NCI-H82 (cell line): ENCODE results near the gene LEKR1.
A peak's percentile ranks its signal among the peaks of the same experiment; 100 is the strongest.
"Not testable (repeated sequence)": the region's sequence is repeated elsewhere in the genome, so short reads cannot be mapped to it uniquely, and the experiment has no call there.

ENCODE experiments used
- DNase-seq: peaks from one replicate; lab custom pipeline; 2025; lab: John Stamatoyannopoulos, UW

The LEKR1 gene

GRCh38 chr3:156806698-156807097 lies 19.5 kb upstream of the LEKR1 start:
- no peak for DNase-seq

- no peak for DNase-seq
These were observed 18.1 kb upstream of the LEKR1 start for GRCh38 chr3:156808025-156808424.

GRCh38 chr3:156811089-156811862 lies 14.9 kb upstream of the LEKR1 start:
- no peak for DNase-seq

GRCh38 chr3:156812521-156813335 lies 13.4 kb upstream of the LEKR1 start:
- DNase-seq, result no peak

- no peak for DNase-seq
These were observed 11.9 kb upstream of the LEKR1 start for GRCh38 chr3:156814295-156814694.

- DNase-seq, result no peak
These were observed 9.9 kb upstream of the LEKR1 start for GRCh38 chr3:156816091-156816793.

GRCh38 chr3:156816794-156817645 lies 9.1 kb upstream of the LEKR1 start:
- DNase-seq, result peak; percentile 70

GRCh38 chr3:156817646-156818272 lies 8.4 kb upstream of the LEKR1 start:
- DNase-seq, result no peak

- DNase-seq, result no peak
These were observed 7.9 kb upstream of the LEKR1 start for GRCh38 chr3:156818273-156818651.

GRCh38 chr3:156818890-156819289 lies 7.3 kb upstream of the LEKR1 start:
- peak; percentile 67 for DNase-seq

- DNase-seq, result no peak
These were observed 6.1 kb upstream of the LEKR1 start for GRCh38 chr3:156819842-156820691.

GRCh38 chr3:156820692-156821080 lies 5.5 kb upstream of the LEKR1 start:
- DNase-seq, result no peak

GRCh38 chr3:156822626-156823260 lies 3.4 kb upstream of the LEKR1 start:
- DNase-seq, result not testable (repeated sequence)

- DNase-seq, result no peak
These were observed 384 bp upstream of the LEKR1 start for GRCh38 chr3:156825795-156826143.

- DNase-seq, result peak; percentile 69
These were observed 1.0 kb downstream of the LEKR1 start for GRCh38 chr3:156826896-156827882.

- no peak for DNase-seq
These were observed 4.9 kb downstream of the LEKR1 start for GRCh38 chr3:156831006-156831405.

- no peak for DNase-seq
These were observed 8.3 kb downstream of the LEKR1 start for GRCh38 chr3:156834435-156834834.

GRCh38 chr3:156834962-156835535 lies 8.9 kb downstream of the LEKR1 start:
- DNase-seq, result peak; percentile 14
